ENCODE data around the gene SLC25A40.
"Not testable (repeated sequence)": the region's sequence is repeated elsewhere in the genome, so short reads cannot be mapped to it uniquely, and the experiment has no call there.

Gene SLC25A40

GRCh38 chr7:87876040-87876868 lies at the start of gene SLC25A40, which contains the start of gene DBF4:
Gene SLC25A40, minus strand, starts transcription at chr7:87876360. Its CDS starts 17,633 bp downstream, at chr7:87858727.
Gene DBF4, plus strand, starts transcription at chr7:87876493. Its CDS starts 240 bp downstream, at chr7:87876733.
- peak; percentile 84 for DNase-seq

- DNase-seq, result peak; percentile 11
Measured at GRCh38 chr7:87922759-87923395, 46.7 kb upstream of the SLC25A40 start.

GRCh38 chr7:87920578-87920977 lies 44.4 kb upstream of the SLC25A40 start:
- DNase-seq, result no peak

- no peak for DNase-seq
Measured at GRCh38 chr7:87919875-87920274, 43.7 kb upstream of the SLC25A40 start.

- DNase-seq, result no peak
Measured at GRCh38 chr7:87918740-87919139, 42.6 kb upstream of the SLC25A40 start.

- no peak for DNase-seq
Measured at GRCh38 chr7:87912121-87912520, 36.0 kb upstream of the SLC25A40 start.

- DNase-seq, result not testable (repeated sequence)
Measured at GRCh38 chr7:87908814-87909213, 32.7 kb upstream of the SLC25A40 start.

- not testable (repeated sequence) for DNase-seq
Measured at GRCh38 chr7:87907136-87907906, 31.2 kb upstream of the SLC25A40 start.

- no peak for DNase-seq
Measured at GRCh38 chr7:87899255-87899654, 23.1 kb upstream of the SLC25A40 start.

GRCh38 chr7:87895363-87895762 lies 19.2 kb upstream of the SLC25A40 start:
- no peak for DNase-seq

GRCh38 chr7:87886875-87887274 lies 10.7 kb upstream of the SLC25A40 start:
- no peak for DNase-seq

- no peak for DNase-seq
Measured at GRCh38 chr7:87885018-87885417, 8.9 kb upstream of the SLC25A40 start.

GRCh38 chr7:87882151-87882937 lies 6.2 kb upstream of the SLC25A40 start:
- DNase-seq, result no peak

GRCh38 chr7:87878208-87878735 lies 2.1 kb upstream of the SLC25A40 start:
- DNase-seq, result no peak

GRCh38 chr7:87877366-87878040 lies 1.3 kb upstream of the SLC25A40 start:
- DNase-seq, result no peak

- peak; percentile 38 for DNase-seq
Measured at GRCh38 chr7:87876869-87877234, 692 bp upstream of the SLC25A40 start.

GRCh38 chr7:87875151-87876039 lies 765 bp downstream of the SLC25A40 start:
- no peak for DNase-seq

GRCh38 chr7:87874066-87874465 lies 2.1 kb downstream of the SLC25A40 start:
- no peak for DNase-seq

GRCh38 chr7:87873328-87873727 lies 2.8 kb downstream of the SLC25A40 start:
- not testable (repeated sequence) for DNase-seq

GRCh38 chr7:87872346-87872745 lies 3.8 kb downstream of the SLC25A40 start:
- no peak for DNase-seq

GRCh38 chr7:87870471-87870870 lies 5.7 kb downstream of the SLC25A40 start:
- DNase-seq, result no peak
